HL-60/S4 treated with retinoic acid at 250 ng/mL for 4 days and 3 days (cell line): ENCODE measurements around the gene PNPLA3.

Experiments
- in situ Hi-C: fragments of 300-500 bp; cut with MboI; formaldehyde crosslinking; loops from 2 replicates; pipeline ENCODE4 v1.7.0; 2022; ENCODE audit warnings: low sequenced_read_pairs

PNPLA3 gene

DNA sequence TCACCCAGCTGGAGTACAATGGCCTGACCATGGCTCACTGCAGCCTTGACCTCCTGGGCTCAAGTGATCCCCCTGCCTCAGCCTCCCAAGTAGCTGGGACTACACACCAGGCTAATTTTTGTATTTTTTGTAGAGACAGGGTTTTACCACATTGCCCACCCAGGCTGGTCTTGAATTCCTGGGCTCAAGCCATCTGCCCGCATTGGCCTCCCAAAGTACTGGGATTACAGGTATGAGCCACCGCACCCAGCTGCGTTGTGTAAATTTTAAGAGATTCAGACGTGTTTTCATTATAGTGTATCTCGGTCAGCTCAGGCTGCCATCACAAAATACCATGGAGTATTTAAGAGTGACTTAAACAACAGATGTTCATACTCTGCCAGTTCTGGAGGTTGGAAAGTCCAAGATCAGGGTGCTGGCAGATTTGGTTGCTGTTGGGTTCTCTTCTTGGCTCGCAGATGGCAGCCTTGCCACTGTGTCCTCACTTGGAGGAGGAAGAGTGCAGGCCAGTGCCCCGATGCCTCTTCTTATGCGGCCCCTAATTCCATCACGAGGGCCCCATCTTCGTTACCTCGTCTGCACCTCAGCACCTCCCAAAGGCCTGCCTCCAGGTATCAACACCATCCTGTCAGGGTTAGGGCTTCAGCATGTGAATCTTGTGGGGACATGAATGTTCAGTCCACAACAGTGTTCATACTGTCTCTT is 67.9 kb downstream of the PNPLA3 start:
- in situ Hi-C loops = loop anchor here (10.0 kb wide), 1 partner anchor 633 kb away; no protein-coding TSS in a partner anchor

GRCh38 chr22:43992331-43992821 is 68.8 kb downstream of the PNPLA3 start:
- in situ Hi-C loops = loop anchor here (10.0 kb wide), 1 partner anchor 632 kb away; no protein-coding TSS in a partner anchor

DNA sequence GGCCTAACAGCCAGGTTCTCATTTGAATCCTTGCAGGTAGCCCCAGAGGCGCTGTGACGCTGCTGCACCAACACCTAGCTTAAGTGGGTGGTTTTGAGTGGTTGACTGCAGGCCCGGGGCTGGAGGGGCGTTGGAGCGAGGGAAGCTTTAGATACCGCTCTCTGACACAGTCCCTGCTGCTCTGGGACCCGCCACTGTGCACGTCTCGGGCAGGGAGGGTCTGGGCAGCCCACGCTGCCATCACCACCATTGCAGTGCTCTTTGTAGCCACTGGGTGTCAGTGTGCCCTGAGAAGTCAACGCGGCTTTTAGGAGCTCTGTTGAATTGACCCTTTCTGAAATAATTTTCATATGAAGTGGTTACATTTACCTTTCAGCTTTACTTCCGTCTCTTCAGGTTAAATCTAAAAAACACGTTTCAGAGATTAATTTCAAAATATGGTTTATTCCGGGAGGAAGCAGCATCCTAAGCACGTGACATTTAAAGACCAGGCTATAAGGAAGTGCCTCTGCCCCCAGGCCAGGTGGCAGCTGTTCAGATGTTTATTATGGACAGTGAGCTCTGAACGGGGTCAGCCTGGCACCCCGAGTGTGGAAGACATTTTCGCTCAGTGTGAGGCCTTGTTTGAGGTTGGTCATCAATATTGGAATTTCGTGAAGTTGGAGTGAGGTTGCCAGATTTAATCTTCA is 69.6 kb downstream of the PNPLA3 start:
- in situ Hi-C loops = loop anchor here (10.0 kb wide), 1 partner anchor 632 kb away; no protein-coding TSS in a partner anchor

- in situ Hi-C loops = loop anchor here (10.0 kb wide), 1 partner anchor 631 kb away; no protein-coding TSS in a partner anchor
Measured at GRCh38 chr22:43994006-43994405, 70.4 kb downstream of the PNPLA3 start.

- in situ Hi-C loops = loop anchor here (10.0 kb wide), 1 partner anchor 630 kb away; no protein-coding TSS in a partner anchor
Measured at GRCh38 chr22:43994416-43994815, 70.8 kb downstream of the PNPLA3 start.

DNA sequence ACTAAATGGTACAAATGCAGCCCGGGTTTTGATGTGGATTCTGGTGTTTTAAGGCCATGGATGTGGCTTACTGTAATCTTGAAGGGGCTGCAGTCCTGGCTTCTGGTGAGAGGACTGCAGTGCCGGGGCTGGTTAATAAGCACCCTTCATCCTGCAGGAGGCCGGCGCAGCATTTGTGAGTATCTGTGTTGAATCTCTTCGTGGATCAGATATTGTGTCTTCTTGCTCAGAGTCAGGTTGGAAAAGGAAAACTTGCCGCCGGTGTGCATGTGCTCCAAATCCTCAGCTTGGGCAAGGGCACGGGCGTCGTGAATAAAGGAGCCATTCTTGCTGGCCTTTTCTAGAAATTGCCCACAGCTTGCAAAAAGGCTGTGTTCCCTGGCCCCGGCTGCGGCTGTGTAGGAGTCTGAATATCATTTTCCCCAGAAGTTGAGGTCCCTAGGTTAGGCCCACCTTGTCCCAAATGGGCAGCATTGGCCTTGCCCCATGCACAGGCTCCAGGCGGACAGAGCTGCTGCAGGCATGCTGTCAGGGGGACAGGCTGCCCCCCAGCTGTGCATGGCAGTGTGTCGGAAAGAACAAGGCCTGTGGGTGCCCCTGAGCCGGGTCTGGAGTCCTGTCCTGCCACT is 71.6 kb downstream of the PNPLA3 start:
- in situ Hi-C loops = loop anchor here (10.0 kb wide), 1 partner anchor 630 kb away; no protein-coding TSS in a partner anchor

- in situ Hi-C loops = loop anchor here (10.0 kb wide), 1 partner anchor 629 kb away; no protein-coding TSS in a partner anchor
Measured at GRCh38 chr22:43995798-43996169, 72.2 kb downstream of the PNPLA3 start.

- in situ Hi-C loops = loop anchor here (10.0 kb wide), 1 partner anchor 628 kb away; no protein-coding TSS in a partner anchor
Measured at GRCh38 chr22:43996170-43996980, 72.8 kb downstream of the PNPLA3 start.

DNA sequence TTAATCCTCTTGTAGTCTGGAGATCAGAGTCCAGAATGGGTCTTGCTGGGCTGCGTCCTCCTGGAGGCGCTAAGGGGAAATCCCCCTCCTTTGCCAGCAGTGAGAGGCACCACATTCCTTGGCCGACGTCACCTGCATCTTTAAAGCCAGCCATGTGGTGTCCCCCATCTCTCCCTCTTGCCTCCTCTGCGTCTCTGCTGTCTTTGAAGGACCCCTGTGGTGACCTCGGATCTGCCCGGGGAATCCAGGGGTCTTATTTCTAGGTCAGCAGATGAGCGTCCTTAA is 73.3 kb downstream of the PNPLA3 start:
- in situ Hi-C loops = loop anchor here (10.0 kb wide), 1 partner anchor 628 kb away; no protein-coding TSS in a partner anchor
